Muscle of leg (tissue), 9 donors: Measurements from ENCODE around the gene NPIPB6. TPM values are rescaled to one million over a fixed set of nuclear protein-coding genes. Genes with fewer than 3 reads are reported as not detected.

ENCODE experiments used
- polyA plus RNA-seq, 8 donors: library from polyadenylated mRNA; unstranded; fragments of 120-200 nt; gene quantifications; one replicate each; pipeline versions ENCODE4 v1.2.1 to v1.2.3, GENCODE V29; 2013; ENCODE audit warnings: inconsistent platforms in 1 of 8, low replicate concordance in 1 of 8; ENCODE audit not compliant: insufficient read length in 8 of 8, insufficient read depth in 1 of 8
- total RNA-seq: library from RNA; stranded (reverse); fragments of 120-200 nt; gene quantifications from one replicate; pipeline ENCODE4 v1.2.4, GENCODE V29; 2013

The NPIPB6 gene
- total and polyA plus RNA-seq, 9 donors: 0.34 to 2.3 (median 0.84) TPM; not detected in 2

Other genes starting within 250 kb of the NPIPB6 start
- gene XPO6, start 151.5 kb downstream of the NPIPB6 start, total RNA-seq: 45.8 TPM
- gene XPO6, start 151.5 kb downstream of the NPIPB6 start, polyA plus RNA-seq: 10 to 100 TPM; 49.5 to 66.3 (median 60.7) TPM
- gene SBK1, start 71.0 kb downstream of the NPIPB6 start, total RNA-seq: 2.9 TPM
- 10 to 100 TPM; 10.8 to 19.3 (median 16.5) TPM for gene SBK1, start 71.0 kb downstream of the NPIPB6 start, polyA plus RNA-seq
- gene EIF3CL, start 40.3 kb upstream of the NPIPB6 start, total RNA-seq: 60.2 TPM
- gene EIF3CL, start 40.3 kb upstream of the NPIPB6 start, polyA plus RNA-seq: 100 to 1,000 TPM in 1 of 8 donors, 10 to 100 TPM in 7; 42.2 to 119 (median 71.1) TPM
- not detected for gene NPIPB7, start 108.8 kb upstream of the NPIPB6 start, total RNA-seq
- gene NPIPB7, start 108.8 kb upstream of the NPIPB6 start, polyA plus RNA-seq: under 1 TPM in 4 of 8 donors, not detected in 4; 0.19 to 0.59 (median 0.30) TPM
- 5.1 TPM for gene CLN3, start 128.6 kb upstream of the NPIPB6 start, total RNA-seq
- gene CLN3, start 128.6 kb upstream of the NPIPB6 start, polyA plus RNA-seq: 10 to 100 TPM; 11.9 to 21.0 (median 16.7) TPM
- gene APOBR, start 131.1 kb upstream of the NPIPB6 start, total RNA-seq: 0.18 TPM
- 1 to 10 TPM in 5 of 8 donors, under 1 TPM in 3; 0.77 to 1.5 (median 1.1) TPM for gene APOBR, start 131.1 kb upstream of the NPIPB6 start, polyA plus RNA-seq
- not detected for gene IL27, start 143.3 kb upstream of the NPIPB6 start, total RNA-seq
- gene IL27, start 143.3 kb upstream of the NPIPB6 start, polyA plus RNA-seq: 1 to 10 TPM in 1 of 8 donors, not detected in 7; 1.0 TPM
- gene NUPR1, start 175.5 kb upstream of the NPIPB6 start, total RNA-seq: 40.3 TPM
- 10 to 100 TPM; 27.1 to 56.7 (median 38.6) TPM for gene NUPR1, start 175.5 kb upstream of the NPIPB6 start, polyA plus RNA-seq
- 20.3 TPM for gene SGF29, start 190.4 kb upstream of the NPIPB6 start, total RNA-seq
- gene SGF29, start 190.4 kb upstream of the NPIPB6 start, polyA plus RNA-seq: 10 to 100 TPM; 14.7 to 22.9 (median 17.3) TPM
- 0.58 TPM for gene SULT1A2, start 233.5 kb upstream of the NPIPB6 start, total RNA-seq
- 1 to 10 TPM in 2 of 8 donors, under 1 TPM in 6; 0.43 to 1.1 (median 0.92) TPM for gene SULT1A2, start 233.5 kb upstream of the NPIPB6 start, polyA plus RNA-seq
- 32.3 TPM for gene SULT1A1, start 246.5 kb upstream of the NPIPB6 start, total RNA-seq
- 10 to 100 TPM in 6 of 8 donors, 1 to 10 TPM in 2; 5.9 to 27.4 (median 13.1) TPM for gene SULT1A1, start 246.5 kb upstream of the NPIPB6 start, polyA plus RNA-seq